ENCODE measurements around the gene A1BG.

- TF ChIP-seq POLR2A (IDR thresholded peaks at IDR 0.05; ENCODE audit: low read depth, low read length), result no peak
- TF ChIP-seq TAF1 (IDR thresholded peaks at IDR 0.05; ENCODE audit: low read depth, low read length), result no peak
- TF ChIP-seq PAX5 (IDR thresholded peaks at IDR 0.05; ENCODE audit: insufficient read depth, low read length, severe bottlenecking), result no peak
- TF ChIP-seq SPI1 (IDR thresholded peaks at IDR 0.05; ENCODE audit: low read depth, low read length), result no peak
- TF ChIP-seq POLR2AphosphoS5 (IDR thresholded peaks at IDR 0.05; ENCODE audit: low read depth, low read length), result no peak
These were observed 44.8 kb upstream of the A1BG start for GRCh38 chr19:58398087-58398486.
